ENCODE measurements around the gene GLP2R.

The GLP2R gene

DNA sequence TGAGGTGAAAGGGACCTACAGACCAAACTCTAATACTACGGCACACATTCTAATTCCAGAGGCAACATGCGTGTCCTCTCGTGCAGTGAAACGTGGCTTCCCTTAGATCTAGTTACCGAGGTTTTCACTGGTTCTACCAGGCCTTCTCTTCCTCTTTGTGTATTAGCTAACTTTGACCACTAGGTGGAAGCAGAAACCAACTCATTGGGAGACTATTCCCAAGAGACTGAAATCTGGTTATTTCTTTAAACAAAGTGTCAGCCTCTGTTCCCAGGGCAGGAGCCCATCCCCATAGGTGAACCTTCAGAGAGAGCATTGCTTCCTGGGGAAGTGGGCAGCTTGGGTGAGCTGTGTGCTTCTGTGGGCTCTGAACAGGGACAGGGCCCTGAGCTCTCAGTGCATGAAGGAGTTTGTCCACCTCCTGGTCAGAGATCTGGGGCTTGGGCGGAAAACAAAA, 99.0 kb downstream of the GLP2R start:
- no peak for TF ChIP-seq TAF1 (IDR thresholded peaks at IDR 0.05; ENCODE audit: borderline replicate concordance, insufficient read depth, low read length)
- TF ChIP-seq, protein P1, sequence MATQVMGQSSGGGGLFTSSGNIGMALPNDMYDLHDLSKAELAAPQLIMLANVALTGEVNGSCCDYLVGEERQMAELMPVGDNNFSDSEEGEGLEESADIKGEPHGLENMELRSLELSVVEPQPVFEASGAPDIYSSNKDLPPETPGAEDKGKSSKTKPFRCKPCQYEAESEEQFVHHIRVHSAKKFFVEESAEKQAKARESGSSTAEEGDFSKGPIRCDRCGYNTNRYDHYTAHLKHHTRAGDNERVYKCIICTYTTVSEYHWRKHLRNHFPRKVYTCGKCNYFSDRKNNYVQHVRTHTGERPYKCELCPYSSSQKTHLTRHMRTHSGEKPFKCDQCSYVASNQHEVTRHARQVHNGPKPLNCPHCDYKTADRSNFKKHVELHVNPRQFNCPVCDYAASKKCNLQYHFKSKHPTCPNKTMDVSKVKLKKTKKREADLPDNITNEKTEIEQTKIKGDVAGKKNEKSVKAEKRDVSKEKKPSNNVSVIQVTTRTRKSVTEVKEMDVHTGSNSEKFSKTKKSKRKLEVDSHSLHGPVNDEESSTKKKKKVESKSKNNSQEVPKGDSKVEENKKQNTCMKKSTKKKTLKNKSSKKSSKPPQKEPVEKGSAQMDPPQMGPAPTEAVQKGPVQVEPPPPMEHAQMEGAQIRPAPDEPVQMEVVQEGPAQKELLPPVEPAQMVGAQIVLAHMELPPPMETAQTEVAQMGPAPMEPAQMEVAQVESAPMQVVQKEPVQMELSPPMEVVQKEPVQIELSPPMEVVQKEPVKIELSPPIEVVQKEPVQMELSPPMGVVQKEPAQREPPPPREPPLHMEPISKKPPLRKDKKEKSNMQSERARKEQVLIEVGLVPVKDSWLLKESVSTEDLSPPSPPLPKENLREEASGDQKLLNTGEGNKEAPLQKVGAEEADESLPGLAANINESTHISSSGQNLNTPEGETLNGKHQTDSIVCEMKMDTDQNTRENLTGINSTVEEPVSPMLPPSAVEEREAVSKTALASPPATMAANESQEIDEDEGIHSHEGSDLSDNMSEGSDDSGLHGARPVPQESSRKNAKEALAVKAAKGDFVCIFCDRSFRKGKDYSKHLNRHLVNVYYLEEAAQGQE (IDR thresholded peaks at IDR 0.05; ENCODE audit: insufficient read depth in 1 of 2, low read depth in 2 of 2, low read length in 2 of 2): no peak
- no peak for TF ChIP-seq FOXP2 (optimal IDR thresholded peaks at IDR 0.05; ENCODE audit: borderline replicate concordance, extremely low read depth, extremely low read length, insufficient read depth)
- no peak for TF ChIP-seq POLR2AphosphoS5 (IDR thresholded peaks at IDR 0.05; ENCODE audit: low read depth, low read length)

DNA sequence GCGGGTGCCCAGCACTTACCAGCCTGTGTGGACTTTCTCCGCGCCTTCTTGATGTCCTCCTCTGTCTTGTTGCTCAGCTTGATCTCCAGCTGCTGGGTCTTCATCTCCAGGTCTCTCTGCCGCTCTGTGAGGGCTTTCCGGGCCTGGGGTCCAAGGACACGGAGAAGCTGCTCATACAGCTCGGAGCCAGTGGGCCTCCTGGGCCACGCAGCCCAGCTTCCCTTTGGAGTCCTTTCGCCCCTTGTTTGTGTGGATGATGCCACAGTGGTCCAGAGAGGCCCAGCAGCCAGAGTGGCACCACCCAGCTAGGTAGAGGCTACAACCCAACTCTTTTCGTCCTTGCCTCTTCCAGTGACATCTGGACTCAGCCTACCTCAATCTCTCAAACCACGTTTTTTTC, 99.7 kb downstream of the GLP2R start:
- no peak for TF ChIP-seq SIN3A (IDR thresholded peaks at IDR 0.05; ENCODE audit: borderline replicate concordance, insufficient read depth, low read length)
- TF ChIP-seq, protein P1 (IDR thresholded peaks at IDR 0.05; ENCODE audit: insufficient read depth in 1 of 2, low read depth in 2 of 2, low read length in 2 of 2): no peak
- no peak for TF ChIP-seq POLR2AphosphoS5 (IDR thresholded peaks at IDR 0.05; ENCODE audit: low read depth, low read length)
- no peak for TF ChIP-seq FOXP2 (optimal IDR thresholded peaks at IDR 0.05; ENCODE audit: borderline replicate concordance, extremely low read depth, extremely low read length, insufficient read depth)
- no peak for TF ChIP-seq TAF1 (IDR thresholded peaks at IDR 0.05; ENCODE audit: borderline replicate concordance, insufficient read depth, low read length)

DNA sequence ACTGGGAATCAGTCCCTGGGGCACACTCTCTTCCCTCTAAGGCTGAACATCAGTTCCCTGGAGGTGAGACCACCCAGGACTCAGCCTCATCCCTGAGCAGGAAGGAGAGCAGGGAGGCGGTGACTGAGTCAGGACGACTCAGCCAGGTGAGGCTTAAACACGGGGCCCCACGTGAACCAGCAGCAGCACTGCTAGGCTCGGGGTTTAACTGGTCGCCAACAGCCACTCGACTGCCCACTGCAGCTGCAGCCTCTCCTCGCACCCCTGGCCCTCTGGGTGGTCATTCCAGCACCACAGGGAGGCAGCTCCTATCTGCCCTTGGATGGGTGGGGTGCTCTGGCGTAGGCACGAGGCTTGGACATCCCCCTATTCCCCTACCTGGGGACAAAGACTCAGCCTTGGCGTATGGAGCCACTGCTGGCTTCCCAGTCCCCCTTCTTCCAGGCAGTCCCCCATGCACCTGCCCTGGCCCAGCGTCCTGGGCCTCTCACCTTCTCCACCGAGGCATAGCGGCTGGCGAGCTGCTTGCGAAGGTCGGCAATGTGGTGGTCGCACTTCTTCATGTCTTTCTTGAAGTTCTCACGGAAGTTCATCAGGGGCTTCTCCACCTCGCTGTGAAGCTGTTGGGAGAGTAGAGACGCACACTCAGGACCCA, 100.6 kb downstream of the GLP2R start:
- TF ChIP-seq TAF1 (IDR thresholded peaks at IDR 0.05; ENCODE audit: borderline replicate concordance, insufficient read depth, low read length) (no peak), FOXP2 (optimal IDR thresholded peaks at IDR 0.05; ENCODE audit: borderline replicate concordance, extremely low read depth, extremely low read length, insufficient read depth) (no peak), POLR2AphosphoS5 (IDR thresholded peaks at IDR 0.05; ENCODE audit: low read depth, low read length) (no peak), SIN3A (IDR thresholded peaks at IDR 0.05; ENCODE audit: borderline replicate concordance, insufficient read depth, low read length) (no peak)
- TF ChIP-seq, protein P1 (IDR thresholded peaks at IDR 0.05; ENCODE audit: insufficient read depth in 1 of 2, low read depth in 2 of 2, low read length in 2 of 2): no peak

DNA sequence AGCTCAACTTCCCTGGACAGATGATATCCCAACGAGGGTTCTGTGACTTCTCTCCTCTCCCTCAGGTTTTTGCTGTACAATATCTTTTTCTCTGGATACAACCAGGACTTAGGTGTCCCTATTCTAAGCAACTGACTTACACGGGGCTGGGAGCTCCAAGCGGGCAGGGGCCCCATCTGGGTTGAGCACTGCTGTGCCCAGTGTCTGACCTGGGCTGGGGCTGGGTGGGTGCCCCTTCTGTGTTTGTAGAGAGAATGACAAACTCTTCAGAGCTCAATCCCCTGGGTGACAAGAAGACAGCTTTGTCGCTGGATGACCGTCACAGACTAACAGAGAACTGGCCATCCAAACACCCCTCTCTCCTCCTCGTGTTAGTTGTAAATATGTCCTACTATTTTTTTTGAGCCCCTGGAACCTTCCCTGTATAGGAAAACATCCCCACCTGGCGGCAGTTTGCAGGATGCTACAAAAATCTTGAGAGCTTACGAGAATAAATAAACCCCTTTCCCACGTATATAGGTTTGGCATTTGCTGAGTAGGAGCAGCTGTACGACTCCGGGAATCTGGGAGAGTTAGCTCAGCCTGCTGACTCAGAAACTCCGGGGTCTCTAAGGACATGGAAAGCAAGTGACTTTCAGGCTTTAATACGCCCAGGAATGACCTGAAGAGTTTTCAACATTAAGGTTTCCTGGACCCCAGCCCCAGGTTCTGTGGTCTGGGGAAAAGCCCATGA, 103.0 kb downstream of the GLP2R start:
- TF ChIP-seq TAF1 (IDR thresholded peaks at IDR 0.05; ENCODE audit: borderline replicate concordance, insufficient read depth, low read length) (no peak), SIN3A (IDR thresholded peaks at IDR 0.05; ENCODE audit: borderline replicate concordance, insufficient read depth, low read length) (no peak)

DNA sequence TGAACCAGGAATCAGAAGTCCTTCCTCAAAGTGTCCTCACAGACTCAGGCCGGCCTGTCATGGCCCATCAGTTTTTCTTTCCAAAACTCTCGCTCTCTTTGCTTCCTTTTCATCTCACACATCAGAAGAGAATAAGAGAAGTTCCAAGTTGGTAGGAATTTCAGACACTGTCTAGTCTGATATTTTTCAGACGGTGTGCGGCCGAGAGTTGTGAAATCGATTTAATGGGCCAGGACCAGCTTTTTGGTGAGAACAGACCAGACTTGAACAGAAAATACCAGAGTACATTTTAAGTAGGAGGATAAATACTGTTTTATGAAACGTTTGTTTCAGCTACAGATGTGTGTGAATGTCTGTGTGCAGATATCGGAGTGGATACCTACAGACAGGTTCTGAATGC, 104.1 kb downstream of the GLP2R start:
- TF ChIP-seq, protein P1 (IDR thresholded peaks at IDR 0.05; ENCODE audit: insufficient read depth in 1 of 2, low read depth in 2 of 2, low read length in 2 of 2): no peak
- no peak for TF ChIP-seq TAF1 (IDR thresholded peaks at IDR 0.05; ENCODE audit: borderline replicate concordance, insufficient read depth, low read length)
- TF ChIP-seq SIN3A (IDR thresholded peaks at IDR 0.05; ENCODE audit: borderline replicate concordance, insufficient read depth, low read length): no peak
- TF ChIP-seq FOXP2 (optimal IDR thresholded peaks at IDR 0.05; ENCODE audit: borderline replicate concordance, extremely low read depth, extremely low read length, insufficient read depth): no peak
- no peak for TF ChIP-seq POLR2AphosphoS5 (IDR thresholded peaks at IDR 0.05; ENCODE audit: low read depth, low read length)

All from PFSK-1 (cell line).